Measurements from ENCODE around the gene FAM163A.

DNA sequence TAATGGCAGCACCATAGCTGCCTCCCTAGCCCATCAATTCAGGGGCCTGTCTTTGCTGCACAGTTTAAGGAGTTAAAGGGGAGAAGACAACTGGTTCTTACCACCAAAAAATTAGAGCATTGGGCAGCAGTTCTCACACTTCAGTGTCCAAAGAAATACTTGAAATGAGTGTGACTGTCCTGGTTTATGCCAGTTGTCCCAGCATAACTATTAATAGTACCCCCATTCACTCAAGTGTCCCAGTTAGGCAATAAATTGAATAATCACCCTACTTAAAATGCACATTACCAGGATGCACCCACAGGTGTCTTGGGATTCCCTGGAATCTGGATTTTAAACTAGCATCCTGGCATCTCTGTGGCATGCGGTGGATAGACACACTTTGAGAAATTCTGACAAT lies 51.1 kb downstream of the FAM163A start:
- TF ChIP-seq, protein P1, sequence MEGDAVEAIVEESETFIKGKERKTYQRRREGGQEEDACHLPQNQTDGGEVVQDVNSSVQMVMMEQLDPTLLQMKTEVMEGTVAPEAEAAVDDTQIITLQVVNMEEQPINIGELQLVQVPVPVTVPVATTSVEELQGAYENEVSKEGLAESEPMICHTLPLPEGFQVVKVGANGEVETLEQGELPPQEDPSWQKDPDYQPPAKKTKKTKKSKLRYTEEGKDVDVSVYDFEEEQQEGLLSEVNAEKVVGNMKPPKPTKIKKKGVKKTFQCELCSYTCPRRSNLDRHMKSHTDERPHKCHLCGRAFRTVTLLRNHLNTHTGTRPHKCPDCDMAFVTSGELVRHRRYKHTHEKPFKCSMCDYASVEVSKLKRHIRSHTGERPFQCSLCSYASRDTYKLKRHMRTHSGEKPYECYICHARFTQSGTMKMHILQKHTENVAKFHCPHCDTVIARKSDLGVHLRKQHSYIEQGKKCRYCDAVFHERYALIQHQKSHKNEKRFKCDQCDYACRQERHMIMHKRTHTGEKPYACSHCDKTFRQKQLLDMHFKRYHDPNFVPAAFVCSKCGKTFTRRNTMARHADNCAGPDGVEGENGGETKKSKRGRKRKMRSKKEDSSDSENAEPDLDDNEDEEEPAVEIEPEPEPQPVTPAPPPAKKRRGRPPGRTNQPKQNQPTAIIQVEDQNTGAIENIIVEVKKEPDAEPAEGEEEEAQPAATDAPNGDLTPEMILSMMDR (IDR thresholded peaks at IDR 0.05) = no peak
- TF ChIP-seq POLR2A (IDR thresholded peaks at IDR 0.05) = no peak

Data from testis (tissue), 2 donors.